ENCODE measurements around the gene C3orf62.

C3orf62 gene

GRCh38 chr3:49276475-49277382 is at the start of gene C3orf62:
Gene C3orf62, minus strand, starts transcription at chr3:49277232. Its CDS starts 360 bp downstream, at chr3:49276872.
- TF ChIP-seq CTCF (IDR thresholded peaks at IDR 0.05): no peak
- peak within 1 kb of the TSS; percentile 98 for H3K27ac ChIP-seq
- no peaks in the 10 kb centered on the region for H3K27me3 ChIP-seq (ENCODE audit: control insufficient read depth, insufficient read depth, low read length)
- peak within 1 kb of the TSS; percentile 66 for H3K4me2 ChIP-seq (ENCODE audit: low read length)
- H3K79me2 ChIP-seq: no peaks in the 10 kb centered on the region
- H3K9me3 ChIP-seq (ENCODE audit: control insufficient read depth, low read length): no peaks in the 10 kb centered on the region
- H3K4me1 ChIP-seq: peaks cover 10% of the 10 kb centered on the region
- peak within 1 kb of the TSS; percentile 51 for H3K9ac ChIP-seq
- peak within 1 kb of the TSS; percentile 54 for H3K4me3 ChIP-seq (ENCODE audit: low read depth, low read length)
- no peaks in the 10 kb centered on the region for H3K36me3 ChIP-seq (ENCODE audit: control insufficient read depth, insufficient read depth, low read length)
- H2AFZ ChIP-seq: peak within 1 kb of the TSS; percentile 100

- H3K27me3 ChIP-seq (ENCODE audit: control insufficient read depth, insufficient read depth, low read length): no peaks in the 10 kb centered on the region
- no peak overlapping the region for H3K4me3 ChIP-seq (ENCODE audit: low read depth, low read length)
- no peaks in the 10 kb centered on the region for H3K9me3 ChIP-seq (ENCODE audit: control insufficient read depth, low read length)
- no peak overlapping the region for H3K9ac ChIP-seq
- no peak overlapping the region for H3K27ac ChIP-seq
- no peaks in the 10 kb centered on the region for H3K36me3 ChIP-seq (ENCODE audit: control insufficient read depth, insufficient read depth, low read length)
- TF ChIP-seq CTCF (IDR thresholded peaks at IDR 0.05): no peak
- H3K79me2 ChIP-seq: peaks cover 18% of the 10 kb centered on the region
- no peak overlapping the region for H3K4me2 ChIP-seq (ENCODE audit: low read length)
- H3K4me1 ChIP-seq: no peaks in the 10 kb centered on the region
- H2AFZ ChIP-seq: no peak overlapping the region
These were observed 47.7 kb upstream of the C3orf62 start for GRCh38 chr3:49324768-49325167.

- Histone ChIP-seq H3K27ac (no peak overlapping the region), H2AFZ (no peak overlapping the region), H3K36me3 (ENCODE audit: control insufficient read depth, insufficient read depth, low read length) (no peaks in the 10 kb centered on the region), H3K4me3 (ENCODE audit: low read depth, low read length) (no peak overlapping the region), H3K79me2 (peaks cover 6% of the 10 kb centered on the region), H3K27me3 (ENCODE audit: control insufficient read depth, insufficient read depth, low read length) (no peaks in the 10 kb centered on the region), H3K4me2 (ENCODE audit: low read length) (no peak overlapping the region), H3K9ac (no peak overlapping the region), H3K4me1 (no peaks in the 10 kb centered on the region), H3K9me3 (ENCODE audit: control insufficient read depth, low read length) (no peaks in the 10 kb centered on the region)
- no peak for TF ChIP-seq CTCF (IDR thresholded peaks at IDR 0.05)
These were observed 39.8 kb upstream of the C3orf62 start for GRCh38 chr3:49316696-49317457.

DNA sequence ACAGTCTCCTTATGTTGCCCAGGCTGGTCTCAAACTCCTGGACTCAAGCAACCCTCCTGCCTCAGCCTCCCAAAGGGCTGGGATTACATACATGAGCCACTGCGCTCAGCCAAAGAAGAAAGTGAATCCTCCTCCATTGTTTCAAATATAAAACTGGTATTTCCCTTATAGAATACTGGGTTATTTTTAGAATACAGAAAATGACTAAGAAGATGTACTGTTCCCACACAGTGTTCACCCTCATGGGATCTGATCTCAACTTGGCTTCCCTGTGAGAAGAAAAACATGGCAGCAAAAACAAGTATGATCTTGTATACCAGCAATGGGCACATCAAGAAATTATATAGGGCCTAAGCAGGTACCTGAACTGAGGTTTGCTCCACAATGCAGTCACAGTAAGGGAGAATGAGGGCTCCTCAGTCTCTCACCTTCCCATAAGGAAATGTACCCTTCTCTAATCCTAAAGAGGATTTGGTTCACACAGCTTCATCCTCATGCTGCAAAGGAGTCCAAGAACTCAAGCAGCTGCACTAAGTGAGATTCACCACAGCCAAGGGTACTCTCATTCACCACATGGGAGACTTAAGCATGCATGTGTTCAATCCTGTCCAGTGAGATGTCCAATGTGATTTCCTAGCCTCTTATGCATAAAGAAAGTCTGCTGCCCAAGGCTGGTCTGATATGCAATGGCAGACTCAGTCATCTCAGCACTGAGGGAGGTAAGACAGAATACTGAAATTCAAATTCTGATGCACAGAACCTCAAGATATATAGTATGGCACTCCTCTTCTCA is 37.1 kb upstream of the C3orf62 start:
- Histone ChIP-seq H3K9ac (no peak overlapping the region), H3K4me2 (ENCODE audit: low read length) (no peak overlapping the region), H3K79me2 (peaks cover 14% of the 10 kb centered on the region), H3K36me3 (ENCODE audit: control insufficient read depth, insufficient read depth, low read length) (no peaks in the 10 kb centered on the region), H3K9me3 (ENCODE audit: control insufficient read depth, low read length) (no peaks in the 10 kb centered on the region), H3K4me1 (no peaks in the 10 kb centered on the region), H3K27ac (no peak overlapping the region), H2AFZ (no peak overlapping the region), H3K27me3 (ENCODE audit: control insufficient read depth, insufficient read depth, low read length) (no peaks in the 10 kb centered on the region), H3K4me3 (ENCODE audit: low read depth, low read length) (no peak overlapping the region)
- TF ChIP-seq CTCF (IDR thresholded peaks at IDR 0.05): no peak
